ENCODE measurements around the gene KIF5C.

KIF5C gene

DNA sequence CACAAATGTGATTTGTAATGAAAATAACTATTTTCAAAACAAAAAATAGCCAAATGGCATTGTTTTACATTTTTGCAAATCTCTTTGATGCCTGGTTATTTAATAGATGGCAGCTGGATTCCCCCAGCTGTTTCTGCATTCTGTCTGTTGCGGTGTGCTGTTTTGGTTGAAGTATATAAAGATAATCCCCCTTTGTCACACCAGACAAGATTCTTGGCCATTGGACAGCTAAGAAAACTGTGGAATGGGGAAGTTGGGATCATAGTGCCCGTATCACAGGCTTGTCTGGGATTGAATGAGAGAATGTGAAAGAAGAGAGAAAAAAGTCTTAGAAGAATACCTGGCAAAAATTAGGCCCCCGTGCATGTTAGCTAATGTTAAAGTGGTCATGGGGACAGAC, 144.0 kb downstream of the KIF5C start:
- DNase-seq (ENCODE audit: low read depth): no peak

DNA sequence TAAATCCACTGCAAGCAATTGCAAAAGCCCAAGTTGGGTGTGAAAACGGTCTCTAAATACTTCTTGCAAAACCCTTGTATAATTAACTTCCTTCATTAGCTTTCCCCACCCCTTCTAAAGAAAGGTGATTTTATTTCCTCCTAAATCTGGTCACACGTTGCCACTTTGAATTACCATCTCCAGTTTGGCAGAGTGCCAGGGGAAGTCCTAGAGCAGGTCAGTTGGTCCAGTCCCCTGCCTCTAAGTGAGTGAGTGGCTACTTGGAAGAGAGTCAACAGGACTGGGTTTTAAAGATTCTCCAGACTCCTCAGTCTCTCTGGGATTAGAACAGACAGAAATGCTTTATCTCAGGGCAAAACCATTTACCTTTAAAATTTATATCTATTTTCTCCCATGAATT, 144.7 kb downstream of the KIF5C start:
- DNase-seq (ENCODE audit: low read depth): no peak

DNA sequence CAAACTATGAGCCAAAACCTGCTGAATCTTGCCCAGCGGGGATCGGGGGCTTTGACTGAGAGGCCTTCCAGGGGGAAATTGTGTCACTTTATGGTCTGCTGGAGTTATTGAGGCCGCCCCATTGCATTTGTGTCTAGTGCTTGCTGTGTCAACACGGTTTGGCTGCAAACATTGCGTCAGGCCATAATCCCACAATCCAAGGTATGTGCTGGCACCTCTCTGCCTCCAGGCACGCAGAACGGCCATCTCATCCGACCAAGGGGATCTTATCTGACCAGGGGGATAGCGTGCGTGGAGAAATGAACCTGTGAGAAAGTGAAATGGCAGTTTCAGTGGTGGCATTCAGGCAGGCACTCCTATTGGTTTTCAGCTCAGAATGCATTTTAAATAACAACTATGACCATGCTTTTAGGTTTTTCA, 145.4 kb downstream of the KIF5C start:
- no peak for DNase-seq (ENCODE audit: low read depth)

DNA sequence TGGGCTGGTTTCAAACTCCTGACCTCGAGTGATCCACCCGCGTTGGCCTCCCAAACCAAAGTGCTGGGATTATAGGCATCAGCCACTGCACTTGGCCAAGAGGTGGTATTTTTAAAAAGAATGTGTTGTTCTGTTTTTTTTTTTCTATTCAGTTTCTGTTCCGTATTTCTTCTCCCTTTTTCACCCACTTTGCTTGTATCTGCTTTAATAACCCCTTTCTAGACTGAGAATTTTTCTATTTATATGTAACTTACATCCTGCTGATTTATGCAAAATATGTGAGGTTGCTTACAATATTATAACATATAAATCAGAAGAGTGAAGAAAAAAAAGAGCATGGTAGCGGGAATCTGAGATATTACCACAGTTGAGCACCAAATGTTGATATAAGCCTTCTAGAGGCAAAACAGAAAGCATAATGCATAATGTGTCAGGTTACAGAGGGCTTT, 146.3 kb downstream of the KIF5C start:
- DNase-seq (ENCODE audit: low read depth): no peak

DNA sequence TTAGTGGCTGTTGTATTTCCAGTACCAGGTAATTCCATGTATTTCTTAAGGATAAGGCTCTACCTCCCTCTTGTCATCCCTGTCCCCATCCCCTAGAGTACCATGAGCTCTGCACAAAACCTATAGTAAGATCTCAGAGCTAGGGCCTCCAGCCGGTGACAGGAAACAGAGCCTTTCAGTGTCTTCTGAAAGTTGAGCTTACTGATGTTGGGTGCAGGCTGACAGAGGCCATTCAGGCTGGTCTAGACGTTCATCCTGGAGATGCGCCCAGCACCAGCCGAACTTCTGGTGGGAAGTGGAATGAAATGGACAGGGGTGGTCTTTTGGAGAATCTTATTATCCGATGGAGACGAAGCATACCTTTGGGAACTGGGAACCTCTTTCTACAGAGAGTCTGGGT, 146.7 kb downstream of the KIF5C start:
- no peak for DNase-seq (ENCODE audit: low read depth)

DNA sequence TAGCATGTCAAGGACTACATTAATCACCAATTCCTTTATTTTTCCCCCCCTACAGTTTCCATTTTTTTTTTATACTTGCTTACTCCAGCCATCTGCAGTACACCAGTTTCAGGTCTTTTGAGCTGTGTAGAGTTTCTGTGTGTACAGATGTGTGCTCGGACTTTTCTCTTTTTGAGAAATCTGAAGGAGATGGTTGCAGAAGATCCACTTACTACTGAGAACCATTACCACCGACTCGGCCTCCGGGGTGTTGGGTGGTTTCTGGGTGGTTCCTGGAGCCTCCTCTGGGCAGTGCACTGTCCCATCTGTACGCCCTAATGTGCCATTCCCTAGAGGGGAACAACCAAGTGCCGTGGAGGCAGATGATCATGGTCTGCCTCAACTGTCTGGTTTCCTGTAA, 148.1 kb downstream of the KIF5C start:
- DNase-seq (ENCODE audit: low read depth): no peak

DNA sequence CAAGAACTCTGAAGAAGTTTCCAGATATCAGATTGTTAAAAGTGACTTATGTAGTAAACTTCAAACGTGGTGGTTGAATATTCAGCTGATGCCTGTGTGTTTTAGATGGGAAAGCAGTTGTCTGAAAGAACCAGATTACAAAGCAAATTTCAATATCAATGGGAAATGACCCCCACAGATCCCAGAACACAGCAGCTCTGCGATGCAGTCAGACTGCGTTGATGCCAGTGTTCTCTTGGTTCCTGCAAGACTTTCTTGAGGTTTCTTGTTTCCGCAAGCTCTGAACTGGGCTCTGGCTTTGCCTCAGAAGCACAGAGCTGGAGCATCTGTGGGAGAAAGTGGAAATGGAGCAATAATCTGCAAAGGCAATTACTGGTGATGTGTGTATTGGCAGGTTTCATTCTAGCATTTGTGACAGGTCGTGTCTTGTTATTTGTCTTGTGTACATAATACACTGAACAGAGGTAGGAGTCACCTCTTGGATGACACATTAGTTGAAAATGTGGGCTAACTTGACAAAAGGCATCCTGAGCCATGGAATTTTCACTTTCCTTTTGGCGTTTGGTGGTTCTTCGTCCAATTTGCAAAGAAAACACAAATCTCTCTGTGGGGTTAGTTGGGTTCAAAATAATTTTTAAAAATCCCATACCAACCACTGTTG, 152.7 kb downstream of the KIF5C start:
- DNase-seq (ENCODE audit: low read depth): no peak

DNA sequence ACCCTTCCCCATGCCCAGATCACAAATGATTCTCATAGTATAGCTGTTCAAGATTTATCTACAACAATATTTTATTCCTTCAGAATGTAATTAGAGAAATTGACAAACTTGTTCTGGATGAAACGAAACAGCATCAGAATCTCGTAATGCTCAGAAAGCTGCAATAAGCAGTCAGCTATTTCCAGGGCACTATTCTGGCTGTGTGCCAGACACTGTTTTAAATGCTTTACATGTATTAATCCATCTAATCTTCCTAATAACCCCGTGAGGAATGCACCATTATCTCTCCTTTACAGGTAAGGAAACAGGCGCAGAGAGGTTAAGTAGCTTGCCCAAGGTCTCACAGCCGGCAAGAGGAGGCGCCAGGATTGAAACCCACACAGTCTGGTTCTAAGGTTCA, 153.3 kb downstream of the KIF5C start:
- no peak for DNase-seq (ENCODE audit: low read depth)

DNA sequence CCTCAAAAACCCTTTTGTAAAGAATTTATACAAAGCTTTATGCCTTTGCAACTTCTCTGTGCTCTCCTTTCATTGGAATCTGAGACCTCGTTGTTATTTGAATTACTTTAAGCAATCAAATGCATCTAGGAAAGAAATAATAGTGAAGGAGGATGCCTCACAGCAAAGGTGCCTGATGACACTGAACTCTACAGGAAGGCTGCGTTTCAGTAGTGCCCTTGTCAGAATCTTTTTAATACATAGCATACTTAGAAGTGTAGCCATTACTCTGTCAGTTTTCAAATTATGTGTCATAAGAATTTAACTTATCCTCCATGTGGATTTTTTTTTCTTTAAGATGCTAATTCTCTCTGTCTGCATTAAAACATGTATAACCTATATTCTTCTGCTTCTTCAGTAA, 153.9 kb downstream of the KIF5C start:
- DNase-seq (ENCODE audit: low read depth): no peak

DNA sequence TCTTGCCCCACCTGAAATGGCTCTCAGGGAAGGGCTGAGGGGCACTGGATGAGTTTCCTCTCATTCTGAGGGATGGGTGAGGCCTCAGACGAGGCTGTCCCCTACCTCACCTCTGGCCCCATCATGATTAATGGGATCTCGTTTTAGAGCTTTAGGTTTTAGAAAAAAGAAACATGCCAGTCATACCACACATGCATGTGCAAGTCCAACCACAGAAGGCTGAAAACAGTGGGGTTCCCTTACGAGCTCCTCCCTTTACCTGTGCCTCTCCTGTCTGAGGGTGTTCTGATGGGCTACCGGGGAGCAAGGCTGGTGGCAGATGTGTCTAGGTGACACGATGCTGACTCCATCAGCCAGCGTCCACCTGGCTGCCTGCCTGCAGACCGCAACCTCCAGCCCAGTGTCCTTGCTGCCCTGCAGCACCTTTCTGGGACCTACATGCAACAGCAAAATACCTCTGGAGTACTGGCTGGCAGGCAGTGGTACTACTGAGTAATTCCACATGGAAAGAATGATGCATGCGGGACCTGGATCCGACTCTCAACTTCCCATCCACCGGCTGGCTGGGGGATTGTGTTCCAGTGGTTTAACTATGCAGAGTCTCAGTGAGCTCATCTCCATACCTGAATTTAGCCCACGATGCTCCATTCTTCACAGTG, 154.4 kb downstream of the KIF5C start:
- DNase-seq (ENCODE audit: low read depth): no peak

DNA sequence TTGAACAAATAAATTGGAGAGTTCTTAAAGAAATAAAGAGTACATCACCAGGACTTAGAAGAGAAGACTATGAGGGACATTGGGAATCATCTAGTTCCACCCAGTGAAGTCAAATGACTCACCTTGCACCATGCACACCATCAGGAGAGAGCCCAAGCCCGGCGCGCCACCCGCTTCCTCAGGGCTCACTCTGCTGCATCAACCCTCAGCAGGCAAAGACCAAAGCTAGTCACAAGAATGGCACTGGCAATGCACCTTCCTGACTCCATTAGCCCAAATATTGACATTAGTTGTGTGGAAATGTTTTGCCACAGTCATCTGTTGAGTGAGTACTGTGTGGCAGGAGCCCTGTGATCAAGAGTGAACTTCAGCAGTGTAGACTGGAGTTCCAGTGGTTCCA, 156.4 kb downstream of the KIF5C start:
- no peak for DNase-seq (ENCODE audit: low read depth)

DNA sequence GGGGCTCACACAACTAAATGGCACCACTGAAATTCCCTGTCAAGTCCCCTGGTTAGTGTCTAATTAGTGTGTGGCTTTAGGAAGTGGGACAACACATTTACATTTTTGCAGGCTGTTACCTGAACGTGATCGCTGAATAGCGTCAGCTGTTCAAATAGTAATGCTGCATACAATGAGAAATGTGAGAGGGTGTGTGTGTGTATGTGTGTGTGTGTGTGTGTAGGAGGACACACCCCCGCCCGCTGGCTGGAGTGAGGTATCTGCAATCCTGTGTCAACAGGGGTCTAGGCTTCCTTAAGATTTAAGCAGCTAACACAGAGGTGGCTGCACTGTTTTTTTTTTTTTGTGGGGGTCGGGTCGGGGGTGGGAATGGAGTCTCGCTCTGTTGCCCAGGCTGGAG, 158.7 kb downstream of the KIF5C start:
- no peak for DNase-seq (ENCODE audit: low read depth)

DNA sequence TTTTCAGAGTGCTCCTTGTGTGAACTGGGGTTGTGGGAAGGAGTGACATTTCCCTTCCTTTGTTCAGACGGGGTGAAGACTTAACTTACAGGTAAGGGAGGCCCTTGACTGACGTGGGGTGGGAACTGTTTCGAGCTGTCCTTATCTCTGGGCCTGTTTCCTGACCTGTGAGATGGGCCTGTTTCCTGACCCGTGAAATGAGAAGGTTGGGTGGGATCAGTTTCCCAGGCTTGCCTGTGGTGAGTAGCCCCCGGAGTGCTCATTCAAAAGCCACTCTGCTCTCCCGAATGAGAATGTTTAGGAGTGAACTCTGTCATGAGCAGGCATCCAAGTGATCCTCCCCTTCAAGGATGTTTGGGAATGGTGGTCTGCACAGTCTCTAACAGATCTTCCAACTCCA, 159.4 kb downstream of the KIF5C start:
- no peak for DNase-seq (ENCODE audit: low read depth)

DNA sequence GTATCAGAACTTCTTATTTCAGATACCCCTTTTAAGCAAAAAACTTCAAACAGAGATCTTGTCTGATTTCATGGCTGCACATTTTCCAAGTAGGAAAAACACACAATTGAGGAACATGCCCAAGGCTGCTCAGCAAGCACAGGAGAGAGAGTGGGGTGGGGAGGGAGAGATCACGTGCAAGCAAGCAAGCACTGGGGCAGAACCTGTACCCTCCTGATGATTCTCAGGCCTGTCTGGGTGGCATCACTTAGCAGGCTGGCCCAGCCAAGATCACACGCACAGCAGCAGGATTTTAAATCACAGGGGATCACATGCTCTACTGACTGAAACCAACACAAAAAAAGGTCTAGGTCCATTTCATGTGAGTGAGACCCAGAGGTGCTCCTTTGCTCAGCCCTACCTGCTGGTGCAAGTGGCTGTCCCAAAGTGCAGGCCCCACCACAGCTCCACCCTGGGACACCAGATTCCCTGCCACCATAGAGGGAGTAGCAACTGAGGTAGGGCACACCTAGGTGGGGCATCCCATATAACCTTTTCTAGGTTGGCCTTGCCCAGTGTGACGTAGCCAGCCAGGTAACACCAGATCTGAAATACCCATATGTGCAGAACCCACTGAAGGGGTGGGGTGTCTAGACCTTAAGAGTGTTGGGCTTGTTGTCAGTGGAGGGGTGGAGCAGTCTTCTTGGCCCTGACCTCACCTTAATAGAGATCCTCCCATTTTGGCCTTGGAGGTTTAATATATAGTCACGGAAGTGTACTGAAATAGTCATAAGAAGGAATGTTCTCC, 161.7 kb downstream of the KIF5C start:
- no peak for DNase-seq (ENCODE audit: low read depth)

DNA sequence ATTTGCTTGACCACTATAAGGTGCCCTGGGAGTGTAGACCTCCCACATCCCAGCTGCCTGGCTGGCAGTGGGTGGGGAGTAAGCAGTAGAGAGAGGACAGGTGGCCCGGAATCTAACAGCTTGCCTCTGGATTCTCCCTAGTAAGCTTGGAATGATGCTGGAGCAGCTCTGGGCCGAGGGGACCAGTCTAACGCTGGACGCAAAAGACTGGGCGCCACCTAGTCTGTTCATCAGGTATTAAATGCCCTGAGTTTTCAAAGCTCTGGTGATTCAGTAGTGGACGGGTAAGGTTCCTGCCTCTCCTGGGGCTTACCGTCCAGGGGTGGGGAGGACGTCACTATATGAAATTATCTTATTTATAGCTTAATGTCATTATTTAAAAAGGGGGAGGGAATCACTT, 162.8 kb downstream of the KIF5C start:
- DNase-seq (ENCODE audit: low read depth): no peak

DNA sequence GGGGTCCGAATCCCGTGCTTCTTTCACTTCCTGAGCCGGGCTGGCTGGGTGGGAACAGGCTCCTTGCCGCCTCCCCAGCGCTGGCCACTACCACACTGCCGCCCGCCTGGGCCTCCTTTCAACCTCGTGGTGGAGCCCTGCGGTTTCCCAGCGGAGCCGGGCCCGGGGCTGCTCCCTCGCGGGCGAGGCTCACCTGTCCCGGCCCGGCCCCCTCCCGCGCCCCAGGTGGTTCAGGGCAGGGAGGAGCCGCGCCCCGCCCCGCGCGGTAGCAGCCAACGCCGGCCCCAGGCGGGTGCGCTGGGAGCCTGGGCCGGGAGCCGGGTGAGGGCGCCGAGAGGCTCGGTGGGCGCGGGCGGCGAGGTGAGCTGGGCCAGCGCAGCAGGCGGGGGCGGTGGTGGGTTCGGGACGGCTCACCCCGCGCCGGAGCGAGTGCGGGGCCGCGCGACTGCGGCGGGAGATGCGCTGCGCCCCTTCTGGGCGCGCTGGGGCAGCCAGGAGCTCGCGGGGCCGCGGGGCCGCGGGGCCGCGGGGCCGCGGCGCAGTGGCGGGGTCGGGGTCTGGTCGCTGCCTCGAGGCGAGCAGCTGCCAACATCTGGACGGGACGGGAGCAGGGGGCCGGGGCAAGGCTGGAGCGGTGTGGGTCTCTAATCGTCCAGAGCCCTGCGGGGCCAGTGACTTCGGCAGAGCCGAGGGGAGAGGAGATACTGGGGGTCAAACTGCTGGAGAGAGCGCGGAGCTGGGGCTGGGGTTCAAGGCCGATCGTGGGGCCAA, 163.6 kb downstream of the KIF5C start, which contains the start of gene LYPD6B:
TSS of gene LYPD6B (plus strand) at position 258 of the 771 bp plus-strand sequence. CDS start 92,250 bp downstream, outside the sequence.
- no peak for DNase-seq (ENCODE audit: low read depth)

DNA sequence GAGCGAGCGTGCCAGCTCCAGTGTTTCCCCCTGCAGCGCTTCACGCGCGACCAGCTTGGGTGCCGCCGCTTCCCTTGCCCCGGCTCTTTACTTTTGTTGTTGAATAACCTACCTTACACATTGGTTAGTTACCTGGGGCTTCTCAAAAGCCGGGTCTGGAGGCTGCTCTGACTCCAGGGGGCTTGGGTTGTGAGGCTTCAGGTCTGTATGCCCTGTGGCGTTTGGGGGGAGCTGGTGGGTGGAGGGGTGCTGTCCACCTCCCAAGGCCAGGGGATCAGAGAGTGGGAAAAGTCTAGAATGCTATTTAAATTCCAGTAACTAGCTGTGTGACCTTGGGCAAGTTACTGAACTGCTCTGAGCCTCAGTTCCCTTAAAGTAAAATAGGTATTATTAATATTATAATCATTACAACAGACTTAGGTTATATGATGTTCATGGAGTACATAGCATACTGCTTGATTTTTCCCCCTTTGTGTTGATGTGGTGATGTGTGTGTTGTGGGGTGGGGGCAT, 164.2 kb downstream of the KIF5C start:
- DNase-seq (ENCODE audit: low read depth): no peak

DNA sequence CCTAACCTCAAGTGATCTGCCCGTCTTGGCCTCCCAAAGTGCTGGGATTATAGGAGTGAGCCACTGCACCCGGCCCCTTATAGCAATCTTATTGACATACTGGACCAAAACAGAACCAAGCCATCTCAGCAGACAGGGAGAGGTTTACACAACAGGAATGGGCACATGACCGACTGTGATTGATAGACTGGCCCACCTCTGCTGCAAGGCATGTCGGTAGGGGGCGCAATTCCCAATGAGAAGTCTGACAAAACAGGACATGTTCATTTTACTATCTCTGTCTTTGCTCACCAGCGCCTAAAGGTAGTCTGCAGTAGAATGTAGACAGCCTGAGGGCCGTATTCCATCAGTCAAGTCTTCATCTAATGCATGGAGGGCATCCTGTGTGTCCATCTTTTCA, 165.4 kb downstream of the KIF5C start:
- peak; percentile 24 for DNase-seq (ENCODE audit: low read depth)

DNA sequence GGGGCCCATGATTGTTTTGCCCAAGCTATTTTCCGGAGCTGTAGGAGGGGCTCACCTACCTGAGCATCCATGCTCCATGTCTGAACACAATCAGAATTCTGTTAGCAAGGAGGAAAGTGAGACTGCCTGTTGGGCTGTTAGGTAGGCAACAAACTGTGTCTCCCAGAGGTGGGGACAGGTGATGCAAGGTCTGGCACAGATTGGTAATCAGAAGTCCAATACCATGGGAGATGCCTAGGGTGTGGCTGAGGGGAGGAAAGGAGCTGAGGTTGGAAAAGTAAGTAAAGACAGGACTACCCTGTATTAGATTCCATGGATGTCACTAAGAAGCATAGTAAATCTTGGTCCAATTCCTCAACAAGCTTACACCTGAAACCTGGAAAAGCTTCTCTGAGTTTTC, 166.5 kb downstream of the KIF5C start:
- no peak for DNase-seq (ENCODE audit: low read depth)

DNA sequence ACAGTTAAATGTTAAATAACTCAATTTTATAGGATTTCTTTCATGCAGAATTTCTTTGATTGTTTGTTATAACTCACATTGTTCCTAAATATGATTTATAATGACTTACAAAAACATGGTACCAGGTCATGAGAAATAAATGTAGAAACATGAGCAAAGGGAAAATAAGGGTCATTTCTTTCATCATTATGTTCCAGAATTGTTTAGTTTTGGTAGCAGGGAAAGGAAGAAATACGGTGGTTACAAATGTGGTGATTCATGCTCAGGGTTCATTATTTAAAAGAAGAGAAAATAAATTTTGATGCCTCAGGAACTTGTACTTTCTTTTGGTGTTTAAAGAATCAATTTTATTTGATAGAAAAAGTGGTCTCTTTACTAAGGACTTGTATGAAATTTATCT, 167.9 kb downstream of the KIF5C start:
- no peak for DNase-seq (ENCODE audit: low read depth)

DNA sequence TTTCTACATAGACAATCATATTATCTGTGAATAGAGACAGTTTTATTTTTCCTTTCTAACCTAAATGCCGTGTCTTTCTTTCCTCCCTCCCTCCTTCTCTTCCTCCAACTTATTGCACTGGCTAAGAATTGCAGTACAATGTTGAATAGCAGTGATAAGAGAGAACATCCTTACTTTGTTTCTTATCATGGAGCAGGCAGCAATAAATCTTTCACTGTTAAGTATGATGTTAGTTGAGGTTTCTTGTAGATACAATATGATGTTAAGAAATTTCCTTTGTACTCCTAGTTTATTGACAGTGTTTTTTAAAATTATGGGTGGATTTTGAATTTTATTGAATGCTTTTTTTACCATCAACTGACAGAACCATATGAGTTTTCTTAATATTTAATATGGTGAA, 169.5 kb downstream of the KIF5C start:
- no peak for DNase-seq (ENCODE audit: low read depth)

DNA sequence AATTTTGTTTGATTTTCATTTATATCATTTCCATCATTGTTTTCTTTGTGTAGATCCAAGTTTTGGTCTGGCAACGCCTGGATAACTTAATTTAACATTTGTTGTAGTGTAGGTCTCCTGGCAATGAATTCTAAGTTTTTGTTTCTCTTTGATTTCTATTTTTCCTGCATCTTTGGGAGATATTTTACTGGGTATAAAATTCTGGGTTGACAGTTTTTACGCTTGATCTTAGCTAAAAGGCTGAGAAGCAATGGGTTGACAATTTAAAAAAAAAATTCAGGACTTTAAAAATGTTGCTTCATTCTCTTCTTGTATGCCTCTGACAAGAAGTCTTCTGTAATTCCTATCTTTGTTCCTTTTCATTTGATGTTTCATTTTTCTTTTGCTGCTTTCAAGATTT, 172.1 kb downstream of the KIF5C start:
- no peak for DNase-seq (ENCODE audit: low read depth)

Measured in stimulated activated CD8-positive, alpha-beta memory T cell treated with anti-CD3 and anti-CD28 coated beads, Interleukin-12 subunit alpha, Interleukin-12 subunit beta, amount 100 ng/mL, for 1 hour (primary cell).